VCaP (cell line): ENCODE results near the gene SPTLC1.

Source experiments
- H3K27ac ChIP-seq: fragments of 450-650 bp; 2 replicates; pipeline ENCODE4 v1.5.1; 2017
- TF ChIP-seq, protein P1 (sequence below): fragments of 450-650 bp; conservative IDR thresholded peaks from 2 replicates; pipeline ENCODE4 v1.5.1; 2017; ENCODE audit warnings: mild to moderate bottlenecking, moderate library complexity

SPTLC1 gene

DNA sequence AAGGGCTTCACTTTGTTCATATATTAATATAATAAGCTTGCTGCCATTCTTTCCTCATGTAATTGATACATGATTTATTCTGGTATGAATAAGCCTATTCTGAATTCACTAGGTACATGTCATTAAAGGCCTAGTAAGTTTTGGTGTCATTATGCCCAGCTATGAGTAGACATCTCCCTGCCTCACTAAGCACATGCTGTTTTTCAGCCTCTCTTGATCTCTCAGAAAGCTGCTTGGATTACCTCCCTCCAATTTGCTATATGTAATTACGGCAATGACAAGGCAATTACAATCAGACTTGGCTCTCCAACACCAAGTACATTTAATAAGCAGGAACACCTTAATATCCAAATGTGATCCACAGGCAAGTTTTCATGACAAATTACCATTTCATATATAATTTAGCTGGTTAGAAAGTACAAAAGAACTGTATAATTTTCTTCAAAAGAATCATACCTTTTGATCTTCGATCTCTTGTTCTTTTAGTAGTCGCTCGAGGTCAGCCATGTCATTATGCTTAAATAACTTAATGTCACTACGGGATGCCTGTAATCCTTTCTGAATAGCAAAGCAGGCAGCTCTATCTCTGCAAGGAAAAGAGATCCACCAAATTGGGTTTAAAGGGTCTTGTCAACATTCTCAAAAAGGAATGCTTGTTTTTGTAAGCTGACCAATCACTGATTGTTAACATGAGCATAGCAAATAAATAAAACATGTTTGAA, 56.3 kb downstream of the SPTLC1 start:
- no peak overlapping the region for H3K27ac ChIP-seq

DNA sequence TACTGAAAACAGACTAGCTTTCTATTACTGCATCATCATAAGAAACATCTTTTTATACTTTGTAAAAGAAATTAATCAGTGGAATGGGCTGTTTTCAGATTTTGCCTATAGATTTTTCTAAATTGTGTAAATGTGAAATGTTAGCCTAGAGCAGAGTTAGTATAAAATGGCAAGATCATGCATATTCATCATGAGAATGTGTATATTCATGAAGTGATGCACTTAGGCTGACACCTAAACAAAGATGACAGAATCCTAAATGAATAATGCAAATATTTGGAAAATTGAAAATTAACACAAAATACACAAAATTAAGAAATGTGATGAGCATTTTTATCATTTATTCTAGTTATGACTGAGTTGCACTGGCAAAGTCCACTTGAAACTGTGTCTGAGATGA, 57.2 kb downstream of the SPTLC1 start:
- TF ChIP-seq, protein P1, sequence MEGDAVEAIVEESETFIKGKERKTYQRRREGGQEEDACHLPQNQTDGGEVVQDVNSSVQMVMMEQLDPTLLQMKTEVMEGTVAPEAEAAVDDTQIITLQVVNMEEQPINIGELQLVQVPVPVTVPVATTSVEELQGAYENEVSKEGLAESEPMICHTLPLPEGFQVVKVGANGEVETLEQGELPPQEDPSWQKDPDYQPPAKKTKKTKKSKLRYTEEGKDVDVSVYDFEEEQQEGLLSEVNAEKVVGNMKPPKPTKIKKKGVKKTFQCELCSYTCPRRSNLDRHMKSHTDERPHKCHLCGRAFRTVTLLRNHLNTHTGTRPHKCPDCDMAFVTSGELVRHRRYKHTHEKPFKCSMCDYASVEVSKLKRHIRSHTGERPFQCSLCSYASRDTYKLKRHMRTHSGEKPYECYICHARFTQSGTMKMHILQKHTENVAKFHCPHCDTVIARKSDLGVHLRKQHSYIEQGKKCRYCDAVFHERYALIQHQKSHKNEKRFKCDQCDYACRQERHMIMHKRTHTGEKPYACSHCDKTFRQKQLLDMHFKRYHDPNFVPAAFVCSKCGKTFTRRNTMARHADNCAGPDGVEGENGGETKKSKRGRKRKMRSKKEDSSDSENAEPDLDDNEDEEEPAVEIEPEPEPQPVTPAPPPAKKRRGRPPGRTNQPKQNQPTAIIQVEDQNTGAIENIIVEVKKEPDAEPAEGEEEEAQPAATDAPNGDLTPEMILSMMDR = no peak
- H3K27ac ChIP-seq = no peak overlapping the region

More for the DNA sequence above, 56.3 kb downstream of the SPTLC1 start:
- TF ChIP-seq, protein P1 = no peak

DNA sequence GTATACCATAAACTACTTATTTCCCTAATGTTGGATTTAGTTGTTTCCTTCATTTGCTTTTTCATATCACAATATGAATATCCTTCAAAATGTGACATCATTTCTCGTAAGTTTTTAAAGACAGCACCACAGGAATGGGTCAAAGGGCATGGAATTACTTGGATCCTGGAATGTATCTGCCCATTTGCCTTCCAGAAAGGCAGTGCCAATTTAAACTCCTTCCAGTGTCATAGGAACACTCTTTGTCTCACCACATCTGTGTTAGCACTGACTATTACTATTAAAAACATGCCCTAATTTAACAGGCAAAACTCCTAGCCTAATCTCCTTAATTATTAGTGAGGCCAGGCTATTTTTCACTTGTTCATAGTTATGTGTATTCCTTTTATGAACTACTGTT, 58.0 kb downstream of the SPTLC1 start:
- no peak overlapping the region for H3K27ac ChIP-seq
- TF ChIP-seq, protein P1 = no peak

DNA sequence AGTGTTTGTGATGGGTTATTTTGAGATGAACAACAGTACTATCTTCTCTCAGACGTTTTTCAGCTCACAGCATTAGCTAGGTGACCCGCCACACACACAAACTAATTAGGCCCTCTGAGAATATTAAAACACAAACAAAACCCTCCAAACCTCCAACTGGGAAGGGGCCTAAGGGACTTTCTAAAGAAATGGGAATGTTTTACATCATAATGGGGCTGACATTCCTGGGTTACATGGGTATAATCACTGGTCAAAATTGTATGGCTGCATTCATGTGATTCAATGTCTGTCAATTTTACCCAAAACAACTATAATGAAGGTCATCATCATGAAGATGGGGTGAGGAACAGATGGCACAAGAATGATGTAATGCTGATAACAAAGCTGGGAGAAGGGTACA, 59.6 kb downstream of the SPTLC1 start:
- H3K27ac ChIP-seq = no peak overlapping the region
- TF ChIP-seq, protein P1 = no peak

- TF ChIP-seq, protein P1 = no peak
- H3K27ac ChIP-seq = no peak overlapping the region
Measured at GRCh38 chr9:92048924-92049625, 66.1 kb downstream of the SPTLC1 start.

DNA sequence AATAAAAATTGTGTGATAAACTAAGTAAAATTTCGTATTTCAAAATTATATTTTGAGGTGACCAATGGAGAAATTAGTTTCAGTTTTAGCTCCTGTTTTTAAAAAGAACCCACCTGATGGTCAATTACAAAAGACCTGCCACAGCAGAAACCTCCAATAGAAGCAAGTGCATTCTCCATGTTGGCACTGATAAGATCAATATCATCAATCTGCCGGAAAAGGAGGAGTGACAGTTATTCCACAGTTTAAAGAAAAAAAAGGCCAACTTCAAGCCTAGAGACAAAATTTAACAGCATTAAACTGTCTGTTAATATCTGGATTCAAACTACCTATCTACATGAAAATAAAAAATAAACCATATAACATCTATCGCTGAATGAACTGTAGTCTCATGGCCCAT, 67.7 kb downstream of the SPTLC1 start:
- TF ChIP-seq, protein P1 = no peak
- no peak overlapping the region for H3K27ac ChIP-seq

DNA sequence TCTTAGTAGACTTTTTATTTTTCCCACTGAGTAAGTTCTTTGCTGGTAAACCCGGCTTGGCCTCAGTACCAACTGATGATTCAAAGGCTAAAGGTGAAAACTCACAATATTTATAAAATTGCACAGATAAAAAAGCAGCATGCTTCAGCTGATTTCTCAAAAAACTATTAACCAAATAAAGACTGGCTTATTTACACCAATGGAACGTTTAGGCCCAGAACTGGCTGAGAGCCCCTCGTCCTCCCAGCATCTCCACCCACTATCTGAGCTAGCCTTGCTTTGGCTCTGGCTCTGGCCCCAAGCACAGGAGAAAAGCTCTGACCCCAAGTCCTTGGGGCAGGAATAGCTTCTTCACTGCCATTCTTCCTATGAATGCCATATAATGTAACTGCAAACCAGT, 68.5 kb downstream of the SPTLC1 start:
- no peak overlapping the region for H3K27ac ChIP-seq
- TF ChIP-seq, protein P1 = no peak
